ENCODE results near the gene ATP2A3.

The ATP2A3 gene

DNA sequence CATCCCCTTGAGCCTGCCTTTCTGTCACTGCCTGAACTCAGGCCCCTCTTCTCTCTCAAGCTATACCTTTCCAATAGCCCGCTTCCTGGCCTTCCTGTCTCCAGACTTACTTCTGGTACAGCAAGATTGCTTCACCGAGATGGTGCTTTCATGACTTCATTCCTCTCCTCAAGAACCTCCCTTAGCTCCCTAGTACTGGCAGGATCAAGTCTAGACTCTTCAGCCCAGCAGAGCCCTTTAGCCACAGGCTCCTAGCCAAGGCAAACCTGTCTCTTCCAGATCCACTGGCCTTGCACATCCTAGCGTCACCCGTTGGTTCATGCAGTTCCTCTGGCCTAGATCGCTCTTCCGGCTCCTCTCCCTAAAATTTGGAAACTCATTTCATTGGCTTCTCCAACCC is 6.4 kb upstream of the ATP2A3 start:
- DNase-seq: no peak

DNA sequence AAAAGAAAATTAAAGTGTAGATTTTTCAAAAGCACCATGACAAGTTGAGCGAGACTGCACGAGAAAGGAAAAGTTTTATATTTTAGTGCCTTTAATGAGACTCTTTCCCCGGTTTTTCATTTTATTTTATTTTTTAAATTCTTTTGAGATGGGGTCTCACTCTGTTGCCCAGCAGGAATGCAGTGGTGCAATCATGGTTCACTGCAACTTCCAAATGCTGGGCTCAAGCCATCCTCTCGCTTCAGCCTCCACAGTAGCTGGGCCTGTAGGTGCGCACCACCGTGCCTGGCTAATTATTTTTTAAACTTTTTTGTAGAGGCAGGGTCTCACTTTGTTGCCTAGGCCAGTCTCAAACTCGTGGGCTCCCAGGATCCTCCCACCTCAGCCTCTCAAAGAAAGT is 5.7 kb upstream of the ATP2A3 start:
- DNase-seq: no peak

DNA sequence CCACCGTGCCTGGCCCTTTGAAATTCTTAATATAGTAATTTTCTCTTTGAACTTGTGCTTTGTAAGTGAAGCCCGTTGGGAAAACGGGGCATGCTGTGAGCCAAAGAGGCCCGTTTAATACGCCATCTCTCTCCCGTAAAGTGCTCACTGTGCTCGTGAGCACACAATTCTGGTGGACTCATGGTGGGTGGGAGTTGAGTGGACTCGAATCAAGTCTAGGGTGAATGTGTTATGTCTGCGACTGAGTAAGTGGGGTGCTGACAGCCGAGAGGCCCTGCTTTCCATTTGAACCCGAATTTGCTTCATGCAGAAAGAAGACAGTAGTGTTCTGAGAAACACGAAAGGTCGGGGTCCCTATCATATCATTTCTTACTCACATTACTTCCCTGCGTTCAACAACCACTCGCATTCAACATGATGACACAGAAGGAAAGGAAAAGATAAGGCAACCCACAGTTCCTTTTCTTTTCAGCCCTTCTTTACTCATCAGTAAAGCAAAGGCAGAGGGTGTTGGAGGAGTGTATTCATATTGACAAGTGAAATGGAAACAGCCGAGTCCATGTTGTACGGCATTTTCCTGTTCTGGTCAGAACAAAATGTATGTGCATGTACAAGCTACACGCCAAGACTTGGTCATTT is 4.8 kb upstream of the ATP2A3 start:
- DNase-seq: no peak

DNA sequence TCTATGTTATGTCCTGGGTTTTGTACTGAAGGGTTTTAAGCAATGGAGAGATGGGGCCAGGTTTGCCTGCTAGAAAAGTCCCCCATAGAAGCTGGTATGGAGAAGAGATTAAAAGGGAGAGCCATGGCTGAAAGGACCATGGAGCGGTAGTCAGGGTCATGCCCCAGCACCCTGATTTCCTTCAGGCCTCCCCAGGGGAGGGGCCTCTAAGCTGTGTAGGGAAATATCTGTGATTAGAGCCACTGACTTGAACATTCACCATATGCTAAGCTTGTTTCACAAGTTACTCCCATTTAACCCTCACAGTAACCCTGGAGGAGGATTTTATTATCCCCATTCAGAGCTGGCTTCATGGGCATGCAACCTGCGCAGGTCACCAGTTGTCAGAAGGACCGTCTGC is 3.8 kb upstream of the ATP2A3 start:
- no peak for DNase-seq

DNA sequence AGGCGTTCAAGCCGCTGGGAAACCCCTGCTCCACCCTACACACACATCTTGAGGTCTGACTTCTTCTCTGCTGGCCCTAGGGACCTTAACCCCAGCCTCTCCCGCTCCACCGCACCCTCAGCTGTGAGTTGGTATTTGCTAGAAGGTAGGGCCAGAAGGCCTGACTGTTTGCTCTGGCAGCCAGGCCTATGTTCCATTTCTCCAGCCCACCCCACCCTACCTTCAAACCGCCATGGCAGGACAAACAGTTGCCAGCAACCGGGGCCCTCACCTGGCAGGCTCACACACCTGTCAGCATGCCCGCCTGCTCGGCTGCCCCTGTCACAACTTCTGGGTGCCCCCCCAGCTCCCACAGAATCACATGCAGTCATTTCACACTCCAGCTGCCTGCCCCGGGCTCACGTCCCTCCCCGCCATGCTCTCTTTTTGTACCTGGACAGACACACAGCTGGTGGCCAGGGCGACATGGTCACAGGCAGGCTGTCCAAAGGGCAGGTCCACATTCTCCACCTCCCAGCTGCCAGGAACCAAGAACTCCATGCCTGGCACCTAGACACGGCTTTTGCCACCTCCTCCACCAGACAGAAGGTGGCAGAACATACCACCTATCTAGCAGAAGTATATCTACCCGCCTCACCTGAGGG is 2.6 kb upstream of the ATP2A3 start:
- no peak for DNase-seq

DNA sequence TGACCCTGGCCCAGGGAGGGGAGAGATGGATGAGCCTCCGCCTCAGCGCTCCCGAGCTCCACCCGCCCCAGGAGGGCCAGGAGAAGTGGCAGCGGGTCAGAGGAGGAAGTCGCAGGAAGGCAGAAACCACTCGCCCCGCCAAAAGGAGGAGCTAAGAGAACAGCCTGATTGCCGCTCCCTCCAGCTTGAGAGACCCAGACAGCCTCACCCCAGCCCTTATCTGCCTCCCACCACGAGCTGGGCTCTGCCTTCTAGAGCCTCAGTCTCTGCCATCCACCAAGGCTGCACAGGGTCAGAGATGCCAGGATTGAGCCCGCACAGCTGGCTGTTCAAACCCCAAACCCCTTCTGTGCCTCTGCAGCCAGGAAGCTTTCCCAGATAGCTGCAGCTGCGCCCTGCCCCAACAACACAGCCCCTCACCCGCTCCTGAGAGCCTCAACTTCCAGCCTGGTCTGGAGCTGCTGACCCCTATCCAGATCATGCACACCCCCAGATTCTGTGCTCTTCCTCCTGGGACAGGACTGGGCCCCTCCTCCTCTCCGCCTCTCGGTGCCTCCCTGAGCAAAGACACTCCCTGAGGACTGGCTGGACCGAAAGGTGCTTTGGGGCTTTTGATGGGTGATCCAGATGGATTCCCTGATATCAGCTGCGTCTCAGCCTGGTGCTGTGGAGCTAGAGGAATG is 1.0 kb upstream of the ATP2A3 start:
- no peak for DNase-seq

DNA sequence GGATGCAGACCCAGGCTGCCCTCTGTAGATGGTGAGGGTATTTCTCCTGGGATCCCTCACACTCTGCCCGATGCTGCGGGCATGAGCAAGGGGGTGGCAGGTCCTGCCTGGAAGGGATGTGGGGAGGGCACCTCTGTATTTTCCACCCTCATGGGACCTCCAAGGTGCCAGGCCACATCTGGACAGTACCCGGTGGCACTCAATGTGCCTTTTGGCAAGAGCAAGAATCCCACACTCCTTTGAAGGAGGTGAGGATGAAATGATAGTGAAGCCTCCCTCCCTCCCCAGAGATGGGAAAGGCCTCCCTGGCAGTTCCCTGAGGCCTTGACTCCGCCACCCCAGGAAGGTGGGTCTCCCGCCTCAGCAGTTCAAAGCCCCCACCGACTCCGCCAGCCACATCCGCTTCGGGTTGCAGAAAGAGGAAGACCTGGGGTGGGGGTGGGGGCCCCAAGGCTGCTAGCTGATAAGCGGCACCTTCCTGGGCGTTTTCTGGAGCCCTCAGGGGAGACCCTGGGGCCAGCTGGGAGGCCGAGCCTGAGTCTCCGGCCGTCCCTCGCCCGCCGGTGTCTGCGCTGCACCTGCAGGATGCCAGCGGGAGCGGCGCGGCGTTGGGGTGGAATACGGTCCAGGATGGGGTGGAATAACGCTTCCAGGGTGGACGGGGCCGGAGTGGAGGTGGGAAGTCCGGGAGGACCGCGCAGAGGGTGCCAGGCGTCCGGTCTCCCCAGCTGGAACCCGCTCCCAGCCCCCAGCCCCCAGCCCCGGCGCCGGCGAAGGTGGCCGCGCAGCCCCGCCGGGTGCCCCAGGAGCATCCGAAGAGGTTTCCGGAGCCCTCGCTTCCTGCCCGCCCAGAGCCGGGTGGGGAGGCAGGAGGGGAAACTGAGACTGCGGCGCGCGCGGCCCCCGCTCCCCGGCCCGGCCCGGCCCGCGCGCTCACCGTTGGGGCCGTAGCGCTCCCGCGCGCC is 718 bp downstream of the ATP2A3 start:
- no peak for DNase-seq

DNA sequence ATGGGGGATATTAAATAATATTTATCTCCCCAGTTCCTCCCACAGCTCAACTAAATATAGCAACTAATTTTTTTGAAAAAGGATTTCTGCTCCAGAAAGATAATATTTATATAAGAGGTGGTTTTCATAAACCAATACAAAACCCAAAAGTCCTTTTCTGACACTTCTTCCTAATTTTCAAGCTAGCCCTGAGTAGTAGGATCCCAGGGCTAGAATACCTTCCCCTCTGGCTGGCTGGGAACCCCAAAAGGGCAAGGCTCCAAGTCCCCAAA is 1.3 kb downstream of the ATP2A3 start:
- DNase-seq: no peak

DNA sequence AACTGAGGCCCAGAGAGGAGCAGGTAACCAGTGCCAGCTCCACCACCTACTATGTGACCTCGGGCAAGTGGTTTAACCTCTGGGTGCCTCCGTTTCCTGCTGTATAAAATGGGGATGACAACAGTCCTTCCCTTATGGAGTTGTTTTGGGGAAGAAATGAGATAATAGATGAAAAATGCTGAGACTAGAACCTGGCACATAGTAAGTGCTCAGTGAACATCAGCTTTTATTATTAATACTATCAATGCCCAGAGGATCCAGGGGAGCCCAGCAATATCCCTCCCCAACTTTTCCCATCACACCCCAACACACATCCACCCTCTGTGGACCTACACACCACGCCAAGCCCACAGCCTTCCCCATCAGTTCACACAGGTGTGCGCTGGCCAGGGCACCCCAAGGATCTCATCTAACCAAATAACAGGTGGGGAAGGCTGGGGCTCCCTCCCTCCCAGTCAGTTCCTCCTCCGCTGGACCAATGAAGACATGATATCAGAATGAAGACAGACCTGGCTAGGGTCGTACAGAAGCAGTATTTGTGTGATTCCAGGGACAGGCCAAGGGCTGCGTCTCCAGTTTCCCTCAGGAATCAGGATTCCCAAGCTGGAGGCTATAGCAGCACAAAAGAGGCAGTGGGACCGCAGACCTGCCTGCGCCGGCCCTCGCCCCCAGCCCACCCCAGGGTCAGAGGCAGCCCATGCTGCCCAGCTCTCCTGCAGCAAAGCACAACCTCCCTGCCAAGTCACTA is 1.8 kb downstream of the ATP2A3 start:
- no peak for DNase-seq

DNA sequence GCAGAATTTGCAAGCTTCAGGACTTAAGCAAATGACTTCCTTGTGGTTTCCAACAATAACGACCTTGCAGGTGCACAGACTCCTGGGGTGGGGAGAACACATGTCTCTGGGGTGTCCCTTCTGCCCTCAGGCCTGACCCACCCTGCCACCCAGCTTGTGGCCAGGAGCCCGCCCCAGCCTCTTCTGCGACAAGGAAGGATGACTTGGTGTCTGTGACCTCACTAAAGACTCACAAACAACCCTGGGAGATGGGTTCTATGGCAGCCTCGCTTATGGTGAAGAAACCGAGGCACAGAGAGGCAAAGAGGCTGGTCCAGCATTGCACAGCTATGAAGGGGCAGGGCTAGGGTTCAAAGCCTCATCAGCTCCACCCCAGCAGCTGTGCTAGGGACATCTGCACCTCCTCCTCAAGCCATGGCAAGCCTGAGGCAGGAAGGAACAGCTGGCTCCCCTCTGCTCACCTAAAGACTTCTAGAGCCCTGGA is 2.6 kb downstream of the ATP2A3 start:
- DNase-seq: no peak

DNA sequence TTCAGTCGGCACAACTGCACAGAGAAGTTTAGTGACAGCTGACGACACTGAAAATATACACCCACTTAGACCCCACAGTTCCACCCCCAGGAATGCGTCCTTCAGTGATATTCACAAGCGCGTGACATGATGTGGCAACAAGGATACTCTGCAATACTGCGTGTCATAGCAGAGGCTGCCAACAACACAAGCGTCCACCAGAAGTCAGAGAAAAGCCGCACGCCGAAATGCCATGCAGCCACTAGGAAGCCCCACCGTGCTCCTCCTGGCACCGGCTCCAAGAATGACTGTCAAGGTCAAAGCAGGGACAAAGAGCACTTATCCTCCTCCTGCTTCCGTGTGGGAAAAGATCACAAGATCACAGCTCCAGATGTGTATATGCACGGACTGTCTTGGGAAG is 3.5 kb downstream of the ATP2A3 start:
- no peak for DNase-seq

DNA sequence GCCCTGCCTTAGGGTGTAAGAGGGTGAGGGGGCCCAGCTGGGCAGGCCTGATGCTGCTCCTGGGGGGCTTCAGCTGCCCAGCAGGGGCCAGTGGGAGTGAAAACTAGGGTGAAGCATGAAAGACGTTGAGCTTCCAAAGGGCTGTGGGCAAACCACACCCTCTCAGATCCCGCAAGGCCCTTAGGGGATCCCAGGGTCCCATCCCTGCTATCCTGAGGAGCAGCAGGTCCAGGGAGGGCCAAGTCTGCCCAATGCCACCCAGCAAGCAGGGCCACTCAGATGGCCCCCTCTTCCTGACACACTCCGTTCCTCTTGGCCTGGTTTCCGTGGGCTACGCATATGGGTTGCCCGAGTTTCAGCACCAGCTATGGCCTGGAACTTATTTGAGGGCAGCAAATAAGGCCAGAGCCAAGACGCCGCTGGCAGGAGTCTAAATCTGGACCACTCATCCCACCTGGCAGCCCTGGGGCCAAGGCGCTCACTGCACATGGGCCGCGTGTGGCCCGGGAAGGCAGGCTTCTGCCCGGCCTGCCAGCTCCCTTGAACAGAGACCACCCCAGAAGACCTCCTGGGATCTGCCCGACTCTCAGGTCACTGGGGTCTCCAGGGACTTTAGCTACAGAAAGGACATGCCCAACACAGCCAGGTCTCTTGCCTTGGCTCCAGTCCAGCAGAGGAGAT is 4.2 kb downstream of the ATP2A3 start:
- no peak for DNase-seq

DNA sequence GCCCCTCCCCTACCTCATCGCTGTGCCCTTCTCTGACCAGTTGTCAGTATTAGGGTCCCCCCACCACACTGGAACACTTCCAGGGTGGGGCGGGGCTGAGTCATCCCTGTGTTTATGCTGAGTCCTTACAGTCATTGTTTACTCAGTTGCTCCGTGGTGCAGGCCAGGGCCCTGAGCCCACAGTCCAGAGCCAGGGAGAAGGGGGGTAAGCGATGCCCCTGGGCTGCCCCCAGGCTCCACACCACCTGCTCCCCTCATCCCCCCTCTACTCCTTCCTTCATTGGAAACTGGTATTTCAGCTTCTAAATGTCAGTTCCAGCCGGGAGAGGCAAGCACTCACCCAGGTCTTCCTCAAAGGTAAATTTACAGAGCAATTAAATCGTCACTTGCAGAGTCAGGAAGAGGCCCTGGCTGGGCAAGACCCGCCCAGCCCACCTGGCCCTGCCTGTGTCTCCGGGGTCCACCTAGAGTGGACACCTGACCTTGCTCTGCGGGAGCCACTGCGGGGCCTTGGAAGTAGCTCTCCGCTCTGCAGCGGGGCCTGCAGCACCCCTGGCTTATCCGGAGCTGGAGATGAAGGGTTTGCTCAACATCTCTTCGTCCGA is 4.8 kb downstream of the ATP2A3 start:
- DNase-seq: peak in 1 of 2 experiments; percentile 22

DNA sequence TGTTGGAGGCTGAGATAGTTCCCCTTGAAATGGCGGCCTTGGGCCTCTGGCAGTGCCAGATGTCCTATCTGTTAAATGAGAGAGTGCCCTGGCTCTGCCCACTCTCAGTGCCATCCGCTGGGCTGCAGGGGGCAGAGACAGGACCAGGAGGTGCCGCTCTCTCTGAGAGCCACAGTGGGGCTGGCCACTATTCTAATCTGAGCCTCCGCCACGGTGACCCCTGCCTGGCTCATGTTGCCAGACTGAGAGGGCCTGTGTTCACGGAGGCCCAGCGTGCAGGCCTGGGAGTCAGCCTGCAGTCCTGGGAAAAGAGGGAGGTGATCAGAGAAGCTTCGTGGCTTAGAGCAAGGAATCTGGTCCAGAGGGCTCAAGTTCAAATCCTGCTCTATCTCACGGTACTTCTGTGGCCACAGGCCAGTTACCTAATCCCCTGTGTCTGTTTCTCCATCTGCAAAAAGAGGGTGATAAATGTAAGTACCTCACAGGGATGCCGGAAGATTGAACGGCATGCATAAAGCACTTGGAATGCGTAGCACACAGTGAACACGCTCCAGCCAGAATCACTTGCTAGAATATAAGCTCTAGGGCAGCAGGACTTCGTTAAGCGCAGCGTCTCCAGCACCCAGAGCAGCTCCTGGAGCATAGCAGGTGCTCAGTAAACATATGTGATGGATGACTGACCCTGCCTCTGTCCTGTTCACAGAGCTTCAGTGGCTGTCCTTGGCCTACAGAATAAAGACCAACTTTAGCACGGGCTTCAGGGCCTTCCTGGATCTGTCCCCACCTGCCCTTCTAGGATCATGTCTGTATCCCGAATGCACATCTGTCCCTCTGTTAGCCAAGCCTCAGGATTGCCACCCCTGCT is 6.3 kb downstream of the ATP2A3 start:
- DNase-seq: no peak

DNA sequence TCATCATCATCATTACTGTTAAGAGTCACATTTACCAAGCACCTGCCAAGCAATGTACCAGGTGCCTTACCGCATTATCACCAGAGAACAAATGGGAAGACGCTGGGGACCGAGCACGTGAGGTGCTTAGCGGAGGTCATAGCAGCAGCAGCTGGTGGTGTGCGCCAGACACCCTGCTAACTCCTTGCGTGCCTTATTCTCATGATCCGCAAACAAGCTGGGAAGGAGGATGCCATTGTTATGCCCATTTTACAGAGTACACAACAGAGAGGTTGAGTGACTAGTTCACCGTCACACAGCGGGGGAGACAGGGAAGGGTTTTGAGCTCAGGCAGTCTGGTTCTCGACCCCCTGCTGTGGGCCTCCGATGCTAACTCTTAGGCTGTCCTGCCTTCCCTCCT is 7.3 kb downstream of the ATP2A3 start:
- no peak for DNase-seq

DNA sequence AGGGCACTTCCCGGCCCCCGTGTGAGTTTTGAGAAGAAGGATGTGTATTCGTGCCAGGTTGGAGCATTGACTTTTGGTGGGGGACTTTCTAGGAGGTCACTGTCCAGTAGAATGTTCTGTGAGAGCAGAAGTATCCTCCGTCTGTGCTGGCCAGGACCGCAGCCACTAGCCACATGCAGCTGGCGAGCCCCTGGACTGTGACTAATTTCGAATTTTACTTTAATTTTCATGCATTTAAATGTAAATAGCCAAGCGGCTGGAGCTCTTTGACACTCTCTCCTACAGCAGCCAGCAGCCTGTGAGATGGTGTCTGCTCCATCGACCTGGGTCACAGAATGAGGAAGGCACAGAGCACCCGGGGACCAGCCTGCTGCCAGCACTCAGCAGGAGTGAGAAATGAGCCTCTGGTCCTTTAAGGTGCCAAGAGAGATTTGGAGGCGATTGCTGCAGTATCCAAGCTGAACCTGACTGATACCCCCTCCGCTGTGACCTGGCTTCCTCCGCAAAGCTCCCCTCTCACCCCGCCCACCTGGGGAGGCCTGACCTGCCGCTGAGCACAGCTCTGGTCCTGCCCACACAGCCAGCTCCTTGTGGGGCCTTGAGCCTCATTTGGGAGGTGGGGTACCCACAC is 7.8 kb downstream of the ATP2A3 start:
- DNase-seq: no peak

DNA sequence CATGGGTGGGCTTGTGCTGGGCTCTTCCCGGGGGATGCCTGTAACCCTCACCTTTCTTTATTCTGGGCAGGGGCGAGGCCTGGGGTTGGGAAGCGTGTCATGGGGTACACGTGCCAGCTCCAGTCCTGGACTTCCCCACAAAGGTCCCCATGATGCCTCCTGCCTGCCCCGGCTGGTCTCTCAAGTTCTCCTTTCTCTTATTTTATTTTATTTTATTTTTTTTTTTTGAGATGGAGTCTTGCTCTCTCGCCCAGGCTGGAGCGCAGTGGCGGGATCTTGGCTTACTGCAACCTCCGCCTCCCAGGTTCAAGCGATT is 8.6 kb downstream of the ATP2A3 start:
- DNase-seq: no peak

DNA sequence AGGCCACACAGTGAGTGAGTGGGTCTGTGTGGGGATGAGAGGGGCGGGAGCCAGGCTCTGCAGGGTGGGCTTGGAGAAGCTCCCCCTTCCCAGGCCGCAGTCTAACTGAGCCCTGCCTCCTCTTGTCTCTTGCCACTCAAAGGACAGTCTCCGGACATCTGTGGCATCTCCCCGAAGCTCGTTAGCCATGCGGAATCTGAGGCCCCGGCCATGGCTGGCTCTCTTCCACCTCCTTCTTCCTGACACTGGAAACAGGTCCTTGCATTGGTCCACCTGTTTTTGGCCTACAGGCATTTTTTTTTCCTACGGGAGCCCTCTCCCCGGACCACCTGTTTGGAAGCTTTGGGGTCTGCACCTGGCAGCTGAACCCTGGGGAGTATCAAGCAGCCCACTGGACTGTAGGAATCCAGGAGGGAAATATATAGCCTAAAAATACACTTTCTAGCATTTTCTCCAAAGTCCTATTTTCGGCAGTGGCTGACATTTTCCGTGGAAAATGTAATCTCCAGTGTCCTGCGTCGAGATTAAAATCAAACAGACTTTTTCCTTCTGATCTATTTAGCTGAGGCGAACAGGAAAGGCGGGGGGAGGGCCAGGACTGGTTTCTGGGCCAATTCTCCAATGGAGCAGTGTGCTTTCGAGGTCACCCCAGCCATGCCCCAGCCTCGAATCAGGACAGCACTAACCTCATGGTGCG is 9.1 kb downstream of the ATP2A3 start:
- no peak for DNase-seq

DNA sequence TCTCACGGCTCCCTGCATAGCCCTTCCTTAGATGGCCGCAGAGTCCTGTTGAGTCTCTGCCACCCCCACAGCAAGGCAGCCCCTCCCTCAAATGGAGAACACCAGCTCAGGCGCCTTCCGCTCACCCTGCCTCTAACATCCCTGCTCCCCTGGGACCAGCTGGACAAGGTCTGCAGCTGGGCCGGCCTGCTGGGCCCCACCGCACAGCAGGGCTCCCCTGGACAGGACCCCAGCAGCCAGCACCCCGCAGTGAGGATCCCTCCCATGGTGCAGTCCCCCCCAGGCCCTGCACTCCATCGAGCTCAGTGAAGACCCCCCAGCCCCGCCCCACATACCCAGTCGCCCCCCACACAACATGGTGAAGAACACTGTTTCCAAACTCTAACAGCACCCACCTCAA is 10.2 kb downstream of the ATP2A3 start:
- no peak for DNase-seq

DNA sequence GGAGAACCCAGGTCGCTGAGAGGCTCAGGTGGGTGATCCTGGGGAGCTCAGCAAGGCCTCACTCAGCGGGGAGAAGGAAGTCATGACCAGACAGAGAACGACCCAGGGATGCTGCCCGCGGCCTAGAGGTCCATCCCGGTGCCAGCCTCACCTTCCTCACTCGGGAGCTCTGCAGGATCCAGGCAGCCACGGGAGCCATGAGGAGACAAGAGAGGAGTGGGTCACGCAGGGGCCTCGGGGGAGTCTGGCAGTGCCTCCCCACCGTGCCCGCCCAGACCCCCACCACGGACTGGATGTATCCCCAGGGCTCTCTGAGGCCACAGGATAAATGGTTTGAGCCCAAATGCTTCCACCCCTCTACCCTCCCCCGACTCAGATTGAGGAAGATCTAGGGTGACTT is 10.7 kb downstream of the ATP2A3 start:
- DNase-seq: no peak
